ENCODE results near the gene ENTHD1. TPM values are rescaled to one million over a fixed set of nuclear protein-coding genes. Genes with fewer than 3 reads are reported as not detected.

ENTHD1 gene
- total and polyA plus RNA-seq, 2 of the 8 experiments (the other 6 are each of a cell fraction or from before 2014, with no cell fraction given), result not detected

DNA sequence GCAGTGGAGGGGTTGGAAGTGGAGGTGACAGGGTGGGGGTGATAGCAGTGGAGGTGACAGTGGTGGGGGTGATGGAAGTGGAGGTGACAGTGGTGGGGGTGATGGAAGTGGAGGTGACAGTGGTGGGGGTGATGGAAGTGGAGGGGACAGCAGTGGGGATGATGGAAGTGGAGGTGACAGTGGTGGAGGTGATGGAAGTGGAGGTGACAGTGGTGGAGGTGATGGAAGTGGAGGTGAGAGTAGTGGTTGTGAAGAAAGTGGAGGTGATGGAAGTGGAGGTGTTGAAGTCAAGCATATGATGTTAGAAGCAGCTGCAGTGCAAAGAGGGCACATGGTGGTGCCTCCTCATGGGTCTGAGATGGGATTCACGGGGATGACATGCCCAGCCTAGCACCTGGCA lies 181.5 kb downstream of the ENTHD1 start:
- TF ChIP-seq SIN3A (conservative IDR thresholded peaks at IDR 0.05 in 1 of 2, IDR thresholded peaks at IDR 0.05 in 1 of 2; ENCODE audit: low read depth in 1 of 2, low read length in 2 of 2) (no peak), EP300 (IDR thresholded peaks at IDR 0.05; ENCODE audit: borderline replicate concordance in 1 of 2, low read depth in 2 of 2, low read length in 2 of 2) (no peak), HDAC6 (IDR thresholded peaks at IDR 0.05; ENCODE audit: low read depth, low read length) (no peak), YY1 (IDR thresholded peaks at IDR 0.05; ENCODE audit: low read depth, low read length) (no peak), CHD2 (IDR thresholded peaks at IDR 0.05; ENCODE audit: low read length) (no peak), RBBP5 (IDR thresholded peaks at IDR 0.05; ENCODE audit: borderline replicate concordance, low read depth, low read length) (no peak), POLR2AphosphoS5 (IDR thresholded peaks at IDR 0.05; ENCODE audit: low read depth, low read length) (no peak), FOSL1 (IDR thresholded peaks at IDR 0.05; ENCODE audit: insufficient read depth, low read depth, low read length) (no peak), KDM4A (IDR thresholded peaks at IDR 0.05; ENCODE audit: low read depth, low read length, severe bottlenecking) (no peak)
- TF ChIP-seq, protein P1, sequence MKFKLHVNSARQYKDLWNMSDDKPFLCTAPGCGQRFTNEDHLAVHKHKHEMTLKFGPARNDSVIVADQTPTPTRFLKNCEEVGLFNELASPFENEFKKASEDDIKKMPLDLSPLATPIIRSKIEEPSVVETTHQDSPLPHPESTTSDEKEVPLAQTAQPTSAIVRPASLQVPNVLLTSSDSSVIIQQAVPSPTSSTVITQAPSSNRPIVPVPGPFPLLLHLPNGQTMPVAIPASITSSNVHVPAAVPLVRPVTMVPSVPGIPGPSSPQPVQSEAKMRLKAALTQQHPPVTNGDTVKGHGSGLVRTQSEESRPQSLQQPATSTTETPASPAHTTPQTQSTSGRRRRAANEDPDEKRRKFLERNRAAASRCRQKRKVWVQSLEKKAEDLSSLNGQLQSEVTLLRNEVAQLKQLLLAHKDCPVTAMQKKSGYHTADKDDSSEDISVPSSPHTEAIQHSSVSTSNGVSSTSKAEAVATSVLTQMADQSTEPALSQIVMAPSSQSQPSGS (IDR thresholded peaks at IDR 0.05; ENCODE audit: low read length), result no peak
- no peak for FAIRE-seq
- Histone ChIP-seq H3K23ac (ENCODE audit: insufficient read length) (no peak overlapping the region), H3K18ac (ENCODE audit: extremely low read depth, low read length) (no peak overlapping the region), H3K56ac (replicated peaks; ENCODE audit: insufficient read length, low read depth, low read length) (no peak overlapping the region), H4K20me1 (replicated peaks in 1 of 2; ENCODE audit: control insufficient read depth in 1 of 2, insufficient read depth in 2 of 2, low read length in 2 of 2) (peaks cover 0 to 2% of the 10 kb centered on the region in 2 experiments), H3K4ac (replicated peaks; ENCODE audit: insufficient read length, low read depth, low read length) (no peak overlapping the region), H3K14ac (ENCODE audit: insufficient read length) (no peak overlapping the region), H4K5ac (ENCODE audit: insufficient read length, low read depth, low read length) (no peak overlapping the region), H3K4me3 (ENCODE audit: extremely low read depth in 1 of 4, insufficient read depth in 2 of 4, low read depth in 3 of 4, low read length in 4 of 4) (no peak overlapping the region), H2BK120ac (replicated peaks; ENCODE audit: low read depth, low read length) (no peak overlapping the region), H3K79me2 (ENCODE audit: control insufficient read depth in 1 of 2, insufficient read depth in 2 of 2, low read length in 2 of 2) (no peaks in the 10 kb centered on the region), H3K9ac (replicated peaks in 1 of 4; ENCODE audit: extremely low read depth in 1 of 4, low read depth in 3 of 4, low read length in 3 of 4) (no peak overlapping the region), H2BK12ac (ENCODE audit: low read depth, low read length) (no peak overlapping the region), H3K4me1 (replicated peaks in 1 of 4; ENCODE audit: control insufficient read depth in 3 of 4, insufficient read depth in 4 of 4, low read length in 3 of 4) (peaks cover 0 to 4% (median 1%) of the 10 kb centered on the region in 4 experiments; a peak in 4 of 7 replicates), H3K4me2 (ENCODE audit: insufficient read depth in 1 of 2, low read depth in 2 of 2, low read length in 2 of 2) (no peak overlapping the region), H3K23me2 (ENCODE audit: low read depth, low read length) (0 out of 2 replicates have a peak, but pooled peaks cover 2% of the 10 kb centered on the region), H2BK5ac (ENCODE audit: low read depth, low read length) (no peak overlapping the region), H2AK5ac (ENCODE audit: low read depth, low read length) (no peak overlapping the region), H3K79me1 (ENCODE audit: low read depth, low read length) (no peaks in the 10 kb centered on the region), H2BK20ac (ENCODE audit: low read length) (no peak overlapping the region), H4K8ac (ENCODE audit: extremely low read depth, insufficient read depth, low read length) (no peak overlapping the region; the same call in 1 of the 2 replicates), H2BK15ac (ENCODE audit: low read length) (no peak overlapping the region), H3K27ac (ENCODE audit: low read depth, low read length) (no peak overlapping the region), H4K91ac (replicated peaks; ENCODE audit: insufficient read length, low read length) (no peak overlapping the region), H3K9me3 (ENCODE audit: insufficient read depth in 2 of 2, low read depth in 1 of 2, low read length in 1 of 2) (no peaks in the 10 kb centered on the region), H3K27me3 (replicated peaks in 1 of 4; ENCODE audit: control insufficient read depth in 3 of 4, extremely low read depth in 1 of 4, insufficient read depth in 3 of 4, low read length in 3 of 4) (no peaks in the 10 kb centered on the region; a peak in 1 of 7 replicates), H2AFZ (ENCODE audit: low read length) (no peak overlapping the region), H3K36me3 (ENCODE audit: control insufficient read depth in 2 of 4, insufficient read depth in 4 of 4, low read length in 3 of 4) (no peaks in the 10 kb centered on the region)
- ChIA-PET POLR2A (ENCODE audit: partially characterized antibody) (interaction anchor here (1.1 kb wide), 1 partner anchor 185 kb away, joined by 3 read pairs; no protein-coding TSS in a partner anchor), CTCF (ENCODE audit: partially characterized antibody) (interaction anchor here (1.4 to 1.5 kb wide), 2 partner anchors 23 to 87 kb away, joined by 3 read pairs; no protein-coding TSS in a partner anchor)
- WGBS, 2 experiments (ENCODE audit: extremely low coverage in 1 of 2, insufficient coverage in 1 of 2, insufficient read length in 1 of 2, insufficient replicate concordance in 2 of 2, low coverage in 1 of 2, low lambda C conversion rate in 2 of 2, missing lambda C conversion rate in 1 of 2), result 82% methylated on average over 1 of the region's 1 CpG; no CpG with 5 or more reads in 1 of the 2 experiments
- no peak for DNase-seq (ENCODE audit: low read depth in 1 of 2, low spot score in 2 of 2)

Measured in H1 (cell line).